ENCODE measurements around the gene COQ8A. TPM values are rescaled to one million over a fixed set of nuclear protein-coding genes. Genes with fewer than 3 reads are reported as not detected.

COQ8A gene
- total and polyA plus RNA-seq, 2 experiments from 2014 or later, result 25.2 to 37.4 TPM

GRCh38 chr1:226977643-226978431 is 37.7 kb downstream of the COQ8A start (continued):
- no peak for TF ChIP-seq ZNF462 (CRISPR knock-in tag; IDR thresholded peaks at IDR 0.05)
- TF ChIP-seq ETS1 (IDR thresholded peaks at IDR 0.05), result no peak

GRCh38 chr1:226978432-226979114 is 38.5 kb downstream of the COQ8A start:
- Mint-ChIP-seq H3K4me3 (no peak overlapping the region), H3K27me3 (ENCODE audit: insufficient read depth, low read depth, poor library complexity) (peaks cover 10% of the 10 kb centered on the region), H3K4me1 (peaks cover 4% of the 10 kb centered on the region; the same call in 2 of the 3 replicates), H3K9me3 (no peaks in the 10 kb centered on the region), H3K36me3 (ENCODE audit: low read depth) (no peaks in the 10 kb centered on the region), H3K27ac (no peak overlapping the region)
- no peaks in the 10 kb centered on the region for H3K36me3 ChIP-seq (ENCODE audit: insufficient read depth)
- H4K20me1 ChIP-seq (replicated peaks; ENCODE audit: insufficient read depth), result 0 out of 2 replicates have a peak, but pooled peaks cover 6% of the 10 kb centered on the region
- H3K4me3 ChIP-seq, result no peak overlapping the region
- no peak for ATAC-seq
- no peak overlapping the region for H3K27ac ChIP-seq (ENCODE audit: low read depth)
- H2AFZ ChIP-seq, result no peak overlapping the region
- no peaks in the 10 kb centered on the region for H3F3A ChIP-seq (replicated peaks; ENCODE audit: low read depth)
- H3K4me1 ChIP-seq (ENCODE audit: insufficient read depth), result no peaks in the 10 kb centered on the region
- H3K9me2 ChIP-seq (ENCODE audit: insufficient read depth), result no peaks in the 10 kb centered on the region
- no peak for DNase-seq (ENCODE audit: low spot score)
- no peaks in the 10 kb centered on the region for H3K79me2 ChIP-seq (replicated peaks; ENCODE audit: insufficient read depth)
- H3K27me3 ChIP-seq (ENCODE audit: insufficient read depth), result no peaks in the 10 kb centered on the region
- no peak overlapping the region for H3K4me2 ChIP-seq
- TF ChIP-seq ZNF462 (CRISPR knock-in tag; IDR thresholded peaks at IDR 0.05), result no peak
